ENCODE data around the gene IDI2. TPM values are rescaled to one million over a fixed set of nuclear protein-coding genes. Genes with fewer than 3 reads are reported as not detected.

Gene IDI2
- total RNA-seq, 1 donor from 2014 or later, result not detected

DNA sequence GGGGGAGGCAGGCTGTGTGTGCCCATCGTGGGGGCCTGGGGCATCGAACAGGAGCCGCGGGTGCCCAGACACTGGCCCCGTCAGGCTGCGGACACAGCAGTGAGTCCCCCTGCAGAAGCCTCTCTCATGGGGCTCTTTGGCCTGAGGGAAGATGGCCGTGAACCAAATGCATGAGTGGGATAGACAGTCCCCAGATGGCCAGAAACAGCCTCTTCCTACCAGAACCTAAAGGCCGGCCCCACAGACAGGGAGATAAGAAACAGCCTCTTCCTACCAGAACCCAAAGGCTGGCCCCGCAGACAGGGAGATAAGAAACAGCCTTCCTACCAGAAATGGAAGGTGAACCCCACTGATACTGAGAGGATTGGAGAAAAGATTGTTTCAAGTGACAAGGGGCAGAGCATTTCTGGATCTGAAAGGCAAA, 16.6 kb downstream of the IDI2 start:
- no peak for DNase-seq (ENCODE audit: low read depth in 2 of 2)

DNA sequence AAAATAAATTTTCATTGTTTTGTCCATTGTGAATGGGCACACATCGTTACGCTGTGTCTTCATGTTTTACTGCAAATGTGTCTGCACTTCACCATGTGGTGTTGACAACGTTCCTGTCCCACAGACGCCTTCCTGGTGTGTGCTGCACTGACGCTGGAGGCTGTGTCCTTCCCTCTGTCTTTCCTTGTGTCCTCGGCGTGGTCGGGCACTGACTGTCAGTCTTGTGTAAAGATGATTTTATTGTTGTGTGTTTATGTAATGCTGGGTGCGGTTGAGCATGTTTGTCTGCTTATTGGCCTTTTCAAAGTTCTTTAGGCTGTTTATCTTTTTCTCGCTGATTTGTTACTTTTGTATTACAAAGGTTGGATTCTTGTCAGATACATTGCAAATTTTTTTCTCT, 18.1 kb downstream of the IDI2 start:
- no peak for DNase-seq (ENCODE audit: low read depth in 2 of 2)

DNA sequence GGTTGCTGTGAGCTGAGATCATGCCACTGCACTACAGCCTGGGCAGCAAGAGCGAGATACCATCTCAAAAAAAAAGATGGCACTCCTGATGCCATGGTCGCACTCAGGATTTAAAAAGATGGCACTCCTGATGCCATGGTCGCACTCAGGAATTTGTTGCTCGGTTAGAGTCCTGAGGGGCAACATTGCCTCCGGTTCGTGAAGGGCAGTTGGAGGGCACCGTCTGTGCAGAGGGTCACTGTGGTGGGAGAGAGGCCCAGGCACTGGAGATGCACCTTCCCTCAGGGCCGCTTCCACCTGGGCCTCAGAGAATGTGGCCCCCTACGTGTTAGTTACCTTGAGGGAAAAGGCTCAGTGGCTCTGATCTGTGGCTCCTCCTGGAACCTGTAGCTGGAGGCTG, 19.1 kb downstream of the IDI2 start:
- DNase-seq (ENCODE audit: low read depth in 2 of 2), result no peak

DNA sequence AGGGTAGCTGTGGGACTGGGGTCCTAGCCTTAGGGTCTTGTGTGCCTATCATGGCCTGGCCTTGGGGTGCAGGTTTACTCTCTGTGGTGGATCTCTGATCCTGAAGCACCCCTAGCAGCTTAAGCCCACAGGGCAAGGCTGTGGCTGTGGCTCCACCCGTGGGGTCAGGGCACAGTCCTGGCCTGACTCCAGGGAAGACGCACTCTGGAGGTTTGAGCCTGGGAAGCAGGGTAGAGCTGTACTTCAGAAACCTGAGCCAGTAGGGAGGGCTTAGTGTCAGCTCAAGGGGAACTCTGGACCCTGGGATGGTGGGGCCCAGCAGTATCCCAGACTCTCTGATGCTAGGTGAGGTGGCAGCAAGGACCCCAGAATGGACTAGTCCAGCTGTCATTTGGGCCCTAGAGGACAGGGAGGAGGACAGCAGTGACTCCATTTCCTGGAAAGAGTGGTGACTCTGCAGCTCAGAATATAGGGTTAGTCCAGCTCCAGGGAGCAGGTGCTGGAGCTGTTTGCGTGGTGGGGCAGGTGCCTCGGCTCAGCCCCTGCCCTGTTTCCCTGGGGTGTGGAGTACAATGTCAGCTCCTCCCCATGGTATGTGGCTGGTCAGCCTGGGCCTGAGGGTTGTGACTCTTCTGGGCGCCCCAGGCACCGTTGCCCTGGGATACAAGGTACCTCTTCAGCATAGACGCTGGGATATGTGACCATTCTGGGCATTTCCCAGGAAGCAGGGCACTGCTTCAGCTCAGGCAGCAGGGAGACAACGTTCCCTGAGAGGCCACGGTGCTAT, 21.6 kb downstream of the IDI2 start:
- no peak for DNase-seq (ENCODE audit: low read depth in 2 of 2)

DNA sequence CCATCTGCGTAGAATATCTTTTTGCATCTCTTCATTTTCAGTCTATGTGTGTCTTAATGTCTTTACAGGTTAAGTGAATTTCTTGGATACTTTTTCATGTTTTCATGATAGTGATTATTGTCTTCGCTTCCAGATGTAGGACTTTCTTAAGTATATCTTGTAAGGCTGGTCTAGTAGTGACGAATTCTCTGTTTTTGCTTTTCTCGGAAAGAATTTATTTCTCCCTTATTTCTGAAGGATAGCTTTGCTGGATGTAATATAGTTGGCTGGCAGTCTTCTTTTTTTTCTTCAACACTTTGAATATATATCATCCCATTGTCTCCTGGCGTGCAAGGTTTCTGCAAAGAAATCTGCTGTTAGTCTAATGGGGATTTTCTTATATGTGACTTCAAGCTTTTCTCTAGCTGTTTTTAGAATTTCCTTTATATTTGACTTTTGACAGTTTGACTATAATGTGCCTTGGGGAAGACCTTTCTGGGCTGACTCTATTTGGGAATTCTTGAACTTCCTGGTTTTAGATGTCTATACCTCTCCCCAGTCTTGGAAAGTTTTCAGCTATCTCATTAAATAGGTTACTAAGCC, 23.1 kb downstream of the IDI2 start:
- no peak for DNase-seq (ENCODE audit: low read depth in 2 of 2)

DNA sequence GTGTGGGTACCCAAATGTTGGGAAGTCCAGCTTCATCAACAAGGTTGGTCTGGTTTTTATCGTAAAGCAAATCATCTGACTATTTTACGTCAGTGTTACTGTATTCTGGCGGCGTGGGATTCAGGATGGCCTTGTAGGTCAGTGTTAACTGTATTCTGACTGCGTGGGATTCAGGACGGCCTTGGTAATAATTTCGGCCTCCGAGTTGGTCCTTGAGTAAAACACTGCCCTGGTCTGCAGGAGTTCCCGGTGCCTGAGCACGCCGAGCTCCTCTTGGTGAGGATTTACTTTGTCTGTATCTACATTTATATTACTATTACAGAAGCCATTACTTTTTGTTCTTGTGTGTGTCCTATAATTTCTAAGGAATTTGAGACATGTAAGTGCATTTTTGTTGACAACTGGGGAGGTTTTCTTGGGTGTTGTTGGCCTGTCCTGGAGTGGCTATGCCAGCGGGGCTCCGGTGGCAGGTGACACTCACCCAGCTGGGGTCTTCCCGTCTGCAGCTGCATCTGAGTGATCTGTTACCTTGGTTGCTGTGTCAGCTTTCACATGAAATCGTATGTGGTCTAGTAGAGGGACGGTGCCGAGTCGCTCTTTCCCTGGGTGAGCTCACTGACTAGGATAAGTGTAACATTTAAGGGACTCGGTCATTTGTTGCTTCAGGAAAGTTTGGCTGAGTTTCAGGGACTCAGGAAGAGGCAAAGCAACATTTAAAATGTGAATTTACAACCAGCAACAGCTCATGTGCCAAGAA, 28.2 kb downstream of the IDI2 start:
- no peak for DNase-seq (ENCODE audit: low read depth in 2 of 2)

DNA sequence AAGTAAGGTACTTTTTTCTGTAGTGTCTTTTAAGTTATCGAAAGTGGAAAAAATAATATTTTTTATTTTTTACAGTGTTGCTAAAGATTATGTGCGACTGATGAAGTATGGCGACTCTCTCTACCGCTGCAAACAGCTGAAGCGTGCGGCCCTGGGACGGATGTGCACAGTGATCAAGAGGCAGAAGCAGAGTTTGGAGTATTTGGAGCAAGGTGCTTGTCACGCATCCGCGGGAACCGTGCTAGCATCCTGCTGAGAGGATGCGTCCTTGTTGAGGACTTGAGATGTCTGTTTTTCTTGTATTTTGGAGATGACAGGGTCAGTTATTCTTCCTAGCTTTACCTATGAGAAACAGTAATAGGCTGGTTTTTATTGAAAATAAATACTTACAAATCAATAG, 29.6 kb downstream of the IDI2 start:
- no peak for DNase-seq (ENCODE audit: low read depth in 2 of 2)

DNA sequence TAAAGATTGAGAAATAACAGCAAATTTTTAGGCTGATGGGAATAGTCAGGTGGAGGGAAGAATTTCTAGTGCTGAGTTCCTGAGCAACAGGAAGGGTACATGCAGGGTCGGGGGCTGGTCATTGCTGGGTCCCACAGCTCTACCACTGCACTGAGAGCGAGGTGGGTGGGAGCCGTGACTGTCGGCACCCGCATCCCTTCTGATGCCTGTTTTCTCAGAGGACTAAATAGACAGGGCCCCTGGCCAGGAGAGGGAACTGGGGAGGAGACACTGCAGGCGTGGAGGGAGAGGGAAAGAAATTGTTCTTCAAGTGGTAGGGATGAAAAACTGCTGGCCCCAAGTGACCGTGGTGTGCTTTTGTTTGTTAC, 30.1 kb downstream of the IDI2 start:
- no peak for DNase-seq (ENCODE audit: low read depth in 2 of 2)

DNA sequence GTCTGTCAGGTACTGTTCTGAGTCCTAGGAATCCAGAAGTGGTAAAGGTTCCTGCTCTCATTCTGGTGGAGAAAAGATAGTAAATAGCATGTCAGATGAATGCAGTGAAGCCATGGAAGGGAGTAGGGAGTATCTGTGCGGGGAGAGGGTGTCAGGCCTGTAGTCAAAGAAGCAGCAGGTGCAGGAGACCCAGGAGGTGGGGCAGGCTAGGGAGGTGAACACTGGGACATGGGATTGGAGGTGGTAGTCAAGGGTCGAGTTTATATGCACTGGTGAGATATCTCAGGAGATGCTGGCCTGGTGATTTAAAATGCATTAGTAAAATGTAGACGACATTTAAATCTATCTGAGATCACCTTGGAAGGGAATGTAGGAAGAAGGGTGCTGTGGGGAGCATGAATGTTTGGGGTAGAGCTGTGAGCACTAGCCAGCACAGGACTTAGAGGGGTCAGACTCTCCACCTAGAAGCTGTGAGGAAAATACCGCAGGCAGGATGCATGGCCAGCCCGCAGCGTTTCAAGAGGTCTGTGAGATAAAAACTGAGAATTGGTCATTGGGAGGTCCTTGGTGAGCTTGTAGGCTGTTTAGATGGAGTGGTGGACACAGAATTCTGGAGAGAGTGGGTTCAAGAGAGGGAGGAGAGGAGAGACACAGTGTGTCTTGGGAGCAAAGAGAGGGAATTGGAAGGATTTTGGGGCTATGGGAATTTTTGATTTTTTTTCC, 30.7 kb downstream of the IDI2 start:
- no peak for DNase-seq (ENCODE audit: low read depth in 2 of 2)

DNA sequence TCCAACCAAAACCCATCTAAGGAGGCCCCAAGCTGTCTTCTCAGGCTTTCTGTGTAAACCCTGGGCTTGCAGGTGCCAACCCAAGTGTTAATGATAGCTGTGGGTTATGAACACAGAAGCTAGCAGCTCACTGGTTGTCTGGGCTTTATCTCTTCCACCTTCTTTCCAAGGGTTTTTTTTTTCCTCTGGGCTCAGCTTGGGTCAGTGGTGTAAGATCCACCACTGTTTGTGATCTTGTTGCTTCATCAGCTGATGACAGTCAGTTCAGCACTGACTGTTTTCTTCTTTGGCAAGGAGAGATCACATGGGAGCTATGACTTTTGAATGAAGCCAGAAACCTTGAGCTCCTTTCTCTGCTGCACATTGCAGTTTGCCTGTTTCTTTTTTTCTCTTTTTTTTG, 32.8 kb downstream of the IDI2 start:
- no peak for DNase-seq (ENCODE audit: low read depth in 2 of 2)

DNA sequence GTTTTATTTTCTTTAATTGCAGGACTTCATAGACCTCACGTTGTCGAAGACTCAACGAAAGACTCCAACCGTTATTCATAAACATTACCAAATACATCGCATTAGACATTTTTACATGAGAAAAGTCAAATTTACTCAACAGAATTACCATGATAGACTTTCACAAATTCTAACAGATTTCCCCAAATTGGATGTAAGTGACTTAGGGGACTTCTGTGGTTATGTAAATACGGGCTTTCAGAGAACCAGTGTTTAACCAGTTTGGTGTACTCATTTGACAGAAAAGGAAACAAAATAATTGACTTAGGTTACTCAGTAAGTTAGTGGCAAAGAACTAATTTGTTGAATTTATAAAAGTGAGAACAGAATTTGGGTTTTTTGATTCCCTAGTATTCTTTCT, 33.2 kb downstream of the IDI2 start:
- DNase-seq (ENCODE audit: low read depth in 2 of 2), result no peak

DNA sequence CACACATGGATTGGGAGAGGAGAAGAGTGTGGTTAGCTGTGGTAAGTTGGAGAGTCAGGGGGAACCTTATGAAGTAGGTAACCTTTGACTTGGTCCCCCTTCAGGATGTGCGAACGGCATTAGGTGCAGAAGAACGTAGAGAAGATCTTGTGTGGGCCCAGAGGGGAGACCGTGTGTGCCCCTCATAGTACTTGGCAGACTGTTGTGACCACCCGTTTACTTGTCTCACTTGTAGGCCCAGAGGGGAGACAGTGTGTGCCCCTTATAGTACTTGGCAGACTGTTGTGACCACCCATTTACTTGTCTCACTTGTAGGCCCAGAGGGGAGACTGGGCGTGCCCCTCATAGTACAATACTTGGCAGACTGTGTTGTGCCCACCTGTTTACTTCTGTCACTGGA, 34.9 kb downstream of the IDI2 start:
- DNase-seq (ENCODE audit: low read depth in 2 of 2), result no peak

DNA sequence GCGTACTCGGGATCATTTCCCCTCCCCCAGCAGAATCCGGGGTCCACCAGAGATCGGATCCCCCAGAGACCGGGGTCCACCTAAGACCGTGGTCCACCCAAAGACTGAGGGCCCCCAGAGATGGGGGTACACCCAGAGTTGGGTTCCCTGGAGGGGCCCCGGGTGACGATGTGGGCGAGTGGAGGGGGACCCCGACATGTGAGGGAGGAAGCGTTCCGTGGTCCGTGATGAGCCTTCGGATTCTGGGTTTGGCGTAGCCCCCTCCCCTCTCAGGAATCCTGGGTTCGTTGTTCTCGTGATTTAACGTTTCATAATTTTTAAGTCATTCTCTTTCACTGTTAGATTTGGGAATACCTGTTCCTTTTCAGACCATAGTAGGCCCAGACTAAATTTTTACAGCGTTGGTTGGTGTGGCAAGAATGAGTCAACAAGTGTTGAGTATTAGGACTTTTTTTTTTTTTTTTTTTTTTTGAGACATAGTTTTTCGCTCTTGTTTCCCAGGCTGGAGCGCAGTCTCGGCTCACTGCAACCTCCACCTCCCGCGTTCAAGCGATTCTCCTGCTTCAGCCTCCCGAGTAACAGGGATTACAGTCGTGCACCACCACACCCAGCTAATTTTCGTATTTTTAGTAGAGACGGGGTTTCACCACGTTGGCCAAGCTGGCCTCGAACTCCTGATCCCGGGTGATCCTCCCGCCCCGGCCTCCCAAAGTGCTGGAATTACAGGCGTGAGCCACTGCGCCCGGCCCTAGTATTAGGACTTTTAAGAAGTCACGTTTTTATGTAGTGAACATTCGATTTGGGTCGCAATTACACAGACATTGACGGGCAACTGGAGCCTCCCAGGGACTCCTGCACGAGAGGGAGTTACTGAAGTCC, 36.8 kb downstream of the IDI2 start:
- peak in 1 of 2 donors; percentile 24 for DNase-seq (ENCODE audit: low read depth in 2 of 2)

DNA sequence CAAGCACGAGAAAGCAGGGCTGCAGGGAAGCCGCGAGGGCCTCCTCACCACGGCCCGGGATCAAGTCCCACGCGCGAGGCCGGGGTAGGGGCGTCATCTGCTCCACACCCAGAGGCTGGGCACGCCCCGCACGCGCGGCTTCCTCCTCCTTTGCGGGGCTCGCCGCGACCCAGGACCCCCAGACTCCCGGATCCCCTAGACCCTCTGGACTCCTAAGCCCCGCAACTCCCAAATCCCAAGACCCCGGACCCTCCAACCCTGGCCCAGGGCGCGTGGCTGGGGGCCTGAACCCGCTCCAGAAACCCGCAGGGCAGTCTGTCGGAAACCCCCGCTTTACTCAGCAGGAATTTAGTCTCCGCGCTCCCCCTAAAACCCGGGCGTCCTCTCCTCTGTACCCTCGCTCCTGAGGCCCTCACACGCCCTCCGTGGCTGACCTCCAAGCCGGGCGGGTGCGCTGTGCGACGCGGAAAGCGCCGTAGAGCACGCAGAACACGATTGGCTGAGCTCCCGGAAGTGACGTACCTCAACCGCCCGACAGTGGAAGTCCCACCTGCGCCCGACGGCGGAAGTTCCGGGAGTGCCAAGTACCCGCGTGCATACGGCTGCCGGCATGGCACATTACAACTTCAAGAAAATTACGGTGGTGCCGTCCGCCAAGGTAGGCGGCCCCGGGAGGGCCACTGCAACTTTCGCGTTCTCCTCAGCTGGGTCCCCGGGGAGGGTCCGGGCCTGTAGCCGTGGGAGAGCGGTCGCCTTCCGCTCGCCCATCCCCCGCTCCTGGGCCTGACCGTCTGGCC, 37.6 kb downstream of the IDI2 start, which contains the start of gene GTPBP4:
GTPBP4 (plus strand) TSS at position 565 of the 797 bp plus-strand sequence; CDS start at position 611, 46 bp downstream.
- peak; percentile 95 to 98 for DNase-seq (ENCODE audit: low read depth in 2 of 2)

DNA sequence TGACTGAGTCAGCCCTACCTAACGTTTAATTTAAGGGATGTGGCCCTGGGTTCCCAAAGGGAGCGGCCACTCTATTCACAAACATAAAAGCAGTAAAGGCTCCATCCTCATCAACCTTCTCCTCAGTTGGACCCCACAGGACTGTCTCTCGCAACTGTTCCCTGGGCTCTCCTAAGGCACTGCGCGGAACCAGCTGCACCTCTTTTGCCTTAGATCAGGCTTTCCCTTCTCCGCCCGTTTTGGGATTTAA, 38.1 kb downstream of the IDI2 start:
- DNase-seq (ENCODE audit: low read depth in 2 of 2), result no peak

DNA sequence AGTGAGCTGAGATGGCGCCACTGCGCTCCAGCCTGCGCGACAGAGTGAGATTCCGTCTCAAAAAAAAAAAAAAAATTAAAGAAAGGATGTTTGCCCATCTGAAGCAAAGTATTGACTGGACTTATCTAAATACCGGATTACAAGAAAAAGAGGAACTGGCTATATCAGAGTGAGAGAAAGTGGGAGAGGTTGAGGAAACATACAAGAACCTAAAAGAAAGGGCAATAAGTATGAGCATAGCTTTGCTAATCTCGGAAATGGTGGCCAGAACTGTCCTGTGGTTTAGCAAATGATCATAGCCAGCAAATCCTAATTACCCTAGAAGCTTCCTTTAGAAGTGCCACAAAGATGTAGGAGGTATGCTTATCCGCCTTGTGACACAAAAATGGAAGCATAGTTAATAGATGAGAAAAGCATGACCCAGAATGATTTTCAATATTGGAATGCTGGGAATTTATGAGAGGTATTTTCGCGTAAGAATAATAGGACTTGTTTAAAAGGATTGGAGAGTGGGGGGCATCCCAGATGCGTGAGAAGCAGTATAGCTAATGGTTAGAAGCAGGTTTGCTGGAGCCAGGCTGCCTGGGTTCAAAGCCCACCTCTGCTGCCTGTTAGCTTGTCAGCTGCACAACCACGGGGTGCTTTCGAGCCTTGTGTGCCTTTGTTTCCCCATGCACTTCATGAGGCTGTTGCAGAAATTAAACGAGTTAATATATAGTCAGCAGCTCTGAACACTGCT, 38.6 kb downstream of the IDI2 start:
- DNase-seq (ENCODE audit: low read depth in 2 of 2), result no peak

DNA sequence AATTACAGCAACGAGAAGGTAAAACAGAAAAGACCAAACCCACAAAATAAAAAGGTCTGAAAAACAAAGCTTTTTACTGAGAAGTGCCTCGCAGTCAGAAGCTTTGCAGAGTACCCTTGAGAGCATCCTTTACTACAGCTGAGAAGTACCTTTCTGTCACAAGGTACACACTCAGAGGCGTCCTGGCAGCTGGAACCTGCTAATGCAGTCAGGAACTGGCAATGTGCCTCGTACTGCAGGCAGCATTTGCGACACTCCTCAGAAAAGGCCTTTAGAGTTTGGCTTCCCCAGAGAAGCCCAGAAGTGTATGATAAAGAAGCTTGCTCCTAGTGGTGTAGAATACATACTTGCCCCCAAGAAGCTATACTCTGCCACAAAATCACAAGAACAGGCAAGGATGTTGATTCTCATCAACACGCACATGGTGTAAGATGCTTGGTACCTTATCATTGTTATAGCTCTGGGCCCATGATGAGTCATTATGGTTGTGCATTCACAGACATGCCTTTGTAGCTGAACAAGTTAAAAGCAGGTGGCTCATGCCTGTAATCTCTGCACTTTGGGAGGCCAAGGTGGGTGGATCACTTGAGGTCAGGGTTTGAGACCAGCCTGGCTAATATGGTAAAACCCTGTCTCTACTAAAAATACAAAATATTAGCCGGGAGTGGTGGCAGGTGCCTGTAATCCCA, 39.4 kb downstream of the IDI2 start:
- no peak for DNase-seq (ENCODE audit: low read depth in 2 of 2)

DNA sequence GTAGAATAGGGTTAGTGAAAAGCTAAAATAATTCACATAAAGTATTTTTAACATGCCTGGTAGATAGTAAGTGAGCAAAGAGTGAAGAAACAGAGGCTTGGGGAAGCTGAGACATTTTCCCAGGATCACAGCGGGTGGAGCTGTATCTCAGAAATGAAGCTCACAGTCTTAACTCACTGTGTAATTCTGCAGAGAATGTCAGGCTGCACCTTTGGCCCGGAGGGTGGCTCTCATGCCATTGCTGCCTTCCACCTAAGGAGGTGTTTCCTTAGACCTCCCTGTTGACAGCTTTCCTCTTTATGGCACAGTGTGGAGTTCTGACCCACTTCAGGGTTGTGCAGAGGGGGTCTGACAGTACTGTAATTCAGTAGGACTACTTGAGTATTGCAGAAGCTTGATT, 40.3 kb downstream of the IDI2 start:
- DNase-seq (ENCODE audit: low read depth in 2 of 2), result no peak
